Suprapubic skin (tissue), 4 donors: Measurements from ENCODE around the gene C19orf33. TPM values are rescaled to one million over a fixed set of nuclear protein-coding genes. Genes with fewer than 3 reads are reported as not detected.
A peak's percentile ranks its signal among the peaks of the same experiment; 100 is the strongest.

Source experiments
- DNase-seq, 2 donors: peaks; one replicate each; pipeline ENCODE4 v3.0.0-alpha.2; 2019; ENCODE audit warnings: low spot score in 2 of 2
- H3K27ac ChIP-seq: fragments of 200-600 bp; sonication (generic); one replicate; pipeline ENCODE4 v1.5.1; 2019
- H3K27me3 ChIP-seq: fragments of 200-600 bp; sonication (generic); one replicate; pipeline ENCODE4 v1.5.1; 2019
- H3K36me3 ChIP-seq: fragments of 200-600 bp; sonication (generic); one replicate; pipeline ENCODE4 v1.5.1; 2019
- H3K4me1 ChIP-seq: fragments of 200-600 bp; sonication (generic); one replicate; pipeline ENCODE4 v1.5.1; 2019
- H3K4me3 ChIP-seq: fragments of 200-600 bp; sonication (generic); one replicate; pipeline ENCODE4 v1.5.1; 2019; ENCODE audit warnings: mild to moderate bottlenecking
- H3K9me3 ChIP-seq: fragments of 200-600 bp; sonication (generic); one replicate; pipeline ENCODE4 v1.5.1; 2019
- CTCF ChIP-seq, 2 donors: fragments of 200-600 bp in 1 of 2; fragments of 450-650 bp in 1 of 2; sonication (generic) in 1 of 2; IDR thresholded peaks; one replicate each; pipeline ENCODE4 v1.5.1; 2016 to 2019; ENCODE audit warnings: antibody characterized with exemption in 2 of 2, mild to moderate bottlenecking in 1 of 2, moderate library complexity in 1 of 2
- EP300 ChIP-seq: sonication (generic); formaldehyde crosslinking; IDR thresholded peaks from one replicate; pipeline ENCODE4 v1.6.1; 2017; ENCODE audit warnings: antibody characterized with exemption
- POLR2A ChIP-seq, 2 donors: fragments of 450-650 bp; IDR thresholded peaks; one replicate each; pipeline ENCODE4 v1.6.1; 2017; ENCODE audit warnings: antibody characterized with exemption in 2 of 2, mild to moderate bottlenecking in 2 of 2, moderate library complexity in 2 of 2
- POLR2AphosphoS5 ChIP-seq, 3 donors: sonication (generic); formaldehyde crosslinking; IDR thresholded peaks; one replicate each; pipeline ENCODE4 v1.6.1; 2017; ENCODE audit warnings: antibody characterized with exemption in 3 of 3
- WGBS: methylation state at CpG from one replicate; pipeline ENCODE4 v1.1.5; 2018; 5-methylcytosine and 5-hydroxymethylcytosine counted together
- total RNA-seq, 4 donors: library from RNA; depleted of rRNA; stranded (reverse); fragments of >200 nt; gene quantifications; one replicate each; pipeline ENCODE4 v1.1.0, GENCODE V29; 2016

The C19orf33 gene
- total RNA-seq, 4 donors from 2014 or later, result 182 to 452 (median 349) TPM

- Histone ChIP-seq H3K27me3 (no peaks in the 10 kb centered on the region), H3K36me3 (peaks cover 8% of the 10 kb centered on the region), H3K4me1 (peaks cover 62% of the 10 kb centered on the region), H3K27ac (peak overlapping the region; percentile 32), H3K9me3 (no peaks in the 10 kb centered on the region), H3K4me3 (no peak overlapping the region)
- no peak for DNase-seq
- 64% methylated on average over 7 of the region's 7 CpGs for WGBS
- TF ChIP-seq EP300, result no peak
Observed at GRCh38 chr19:38281811-38282566, 22.1 kb upstream of the C19orf33 start.

DNA sequence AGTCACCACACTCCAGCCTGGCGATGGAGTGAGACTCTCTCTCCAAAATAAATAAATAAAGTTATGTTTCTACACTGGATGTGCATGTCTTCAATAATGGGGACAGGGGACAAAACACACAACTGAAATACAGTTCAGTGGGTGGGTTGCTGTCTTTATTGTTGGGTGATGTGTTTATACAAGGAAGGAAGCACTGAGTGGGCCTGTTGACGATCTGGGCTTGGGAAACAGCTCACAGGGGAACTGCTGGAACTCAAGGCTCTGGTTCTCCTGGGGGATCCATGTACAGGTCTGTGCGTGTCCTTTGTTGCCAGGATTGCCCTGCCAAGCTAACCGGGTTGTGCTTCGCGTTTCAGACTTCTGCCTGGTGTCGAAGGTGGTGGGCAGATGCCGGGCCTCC, 20.8 kb upstream of the C19orf33 start:
- 59% methylated on average over 8 of the region's 8 CpGs for WGBS
- H3K36me3 ChIP-seq, result peaks cover 15% of the 10 kb centered on the region
- peak overlapping the region; percentile 54 for H3K27ac ChIP-seq
- H3K9me3 ChIP-seq, result no peaks in the 10 kb centered on the region
- TF ChIP-seq POLR2AphosphoS5 (IDR thresholded peaks at IDR 0.05), result no peak
- TF ChIP-seq POLR2A (IDR thresholded peaks at IDR 0.05), result no peak
- no peak for TF ChIP-seq CTCF (IDR thresholded peaks at IDR 0.05)
- no peak for TF ChIP-seq EP300
- peaks cover 49% of the 10 kb centered on the region for H3K4me1 ChIP-seq
- no peak overlapping the region for H3K4me3 ChIP-seq
- H3K27me3 ChIP-seq, result no peaks in the 10 kb centered on the region
- DNase-seq, result no peak

- H3K9me3 ChIP-seq, result no peaks in the 10 kb centered on the region
- no peak overlapping the region for H3K27ac ChIP-seq
- peaks cover 22% of the 10 kb centered on the region for H3K36me3 ChIP-seq
- TF ChIP-seq POLR2A (IDR thresholded peaks at IDR 0.05) (no peak), POLR2AphosphoS5 (IDR thresholded peaks at IDR 0.05) (no peak), CTCF (IDR thresholded peaks at IDR 0.05) (no peak), EP300 (no peak)
- no peaks in the 10 kb centered on the region for H3K27me3 ChIP-seq
- H3K4me3 ChIP-seq, result no peak overlapping the region
- no peak for DNase-seq
- 74% methylated on average over 7 of the region's 7 CpGs for WGBS
- peaks cover 41% of the 10 kb centered on the region for H3K4me1 ChIP-seq
Observed at GRCh38 chr19:38284422-38284821, 19.6 kb upstream of the C19orf33 start.

DNA sequence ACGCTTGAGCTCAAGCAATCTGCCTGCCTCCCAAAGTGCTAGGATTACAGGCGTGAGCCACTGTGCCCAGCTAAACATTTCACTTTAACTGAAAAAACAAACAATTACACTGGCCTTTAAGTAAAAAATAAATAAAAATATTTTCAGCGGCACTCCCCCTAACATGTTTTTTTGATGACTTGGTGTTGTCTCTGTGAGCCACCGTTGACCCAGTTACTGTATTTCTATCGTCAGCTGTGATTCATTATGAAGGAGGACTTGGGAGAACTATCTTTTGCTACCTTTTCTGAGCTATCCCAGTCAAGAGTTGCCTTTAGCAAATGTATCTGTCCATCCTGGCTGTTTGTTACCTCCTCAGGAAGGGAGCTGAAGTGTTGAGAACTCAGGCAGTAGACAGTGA, 18.5 kb upstream of the C19orf33 start:
- H3K36me3 ChIP-seq, result peaks cover 28% of the 10 kb centered on the region
- WGBS, result 67% methylated on average over 5 of the region's 5 CpGs

GRCh38 chr19:38287604-38288003, 16.4 kb upstream of the C19orf33 start:
- H3K36me3 ChIP-seq, result peaks cover 31% of the 10 kb centered on the region
- H3K4me1 ChIP-seq, result peaks cover 53% of the 10 kb centered on the region
- no peaks in the 10 kb centered on the region for H3K9me3 ChIP-seq
- no peak for DNase-seq
- TF ChIP-seq EP300, result no peak
- TF ChIP-seq POLR2A (IDR thresholded peaks at IDR 0.05), result no peak
- H3K4me3 ChIP-seq, result no peak overlapping the region
- H3K27me3 ChIP-seq, result no peaks in the 10 kb centered on the region
- no peak overlapping the region for H3K27ac ChIP-seq
- 83% methylated on average over 9 of the region's 9 CpGs for WGBS

More for the DNA sequence above, 18.5 kb upstream of the C19orf33 start:
- TF ChIP-seq POLR2AphosphoS5 (IDR thresholded peaks at IDR 0.05) (no peak), CTCF (IDR thresholded peaks at IDR 0.05) (no peak), POLR2A (IDR thresholded peaks at IDR 0.05) (no peak), EP300 (no peak)
- DNase-seq, result no peak
- Histone ChIP-seq H3K27ac (no peak overlapping the region), H3K4me3 (no peak overlapping the region), H3K9me3 (no peaks in the 10 kb centered on the region), H3K4me1 (peaks cover 45% of the 10 kb centered on the region), H3K27me3 (no peaks in the 10 kb centered on the region)

- Histone ChIP-seq H3K9me3 (no peaks in the 10 kb centered on the region), H3K4me3 (no peak overlapping the region), H3K27me3 (no peaks in the 10 kb centered on the region), H3K36me3 (peaks cover 31% of the 10 kb centered on the region), H3K4me1 (peaks cover 51% of the 10 kb centered on the region), H3K27ac (peak overlapping the region; percentile 2)
- WGBS, result 87% methylated on average over 7 of the region's 16 CpGs
- TF ChIP-seq EP300 (no peak), POLR2A (IDR thresholded peaks at IDR 0.05) (no peak), CTCF (IDR thresholded peaks at IDR 0.05) (no peak), POLR2AphosphoS5 (IDR thresholded peaks at IDR 0.05) (no peak)
- no peak for DNase-seq
Observed at GRCh38 chr19:38288123-38288855, 15.8 kb upstream of the C19orf33 start.
